GM12865 (cell line): ENCODE data around the gene CXCL16.

Source experiments
- DNase-seq: peaks from one replicate; pipeline ENCODE4 v3.0.0; 2010; ENCODE audit warnings: low read depth
- H3K4me3 ChIP-seq: 2 replicates; pipeline ENCODE4 v1.5.1; 2011; ENCODE audit warnings: mild to moderate bottlenecking, low read depth, low read length, control low read depth
- TF ChIP-seq, protein P1 (sequence below): IDR thresholded peaks from 2 replicates; pipeline ENCODE4 v1.5.1; 2011; ENCODE audit warnings: low read length, control low read depth, low read depth, inconsistent platforms; ENCODE audit not compliant: insufficient read depth; ENCODE audit errors: missing control alignments

The CXCL16 gene

DNA sequence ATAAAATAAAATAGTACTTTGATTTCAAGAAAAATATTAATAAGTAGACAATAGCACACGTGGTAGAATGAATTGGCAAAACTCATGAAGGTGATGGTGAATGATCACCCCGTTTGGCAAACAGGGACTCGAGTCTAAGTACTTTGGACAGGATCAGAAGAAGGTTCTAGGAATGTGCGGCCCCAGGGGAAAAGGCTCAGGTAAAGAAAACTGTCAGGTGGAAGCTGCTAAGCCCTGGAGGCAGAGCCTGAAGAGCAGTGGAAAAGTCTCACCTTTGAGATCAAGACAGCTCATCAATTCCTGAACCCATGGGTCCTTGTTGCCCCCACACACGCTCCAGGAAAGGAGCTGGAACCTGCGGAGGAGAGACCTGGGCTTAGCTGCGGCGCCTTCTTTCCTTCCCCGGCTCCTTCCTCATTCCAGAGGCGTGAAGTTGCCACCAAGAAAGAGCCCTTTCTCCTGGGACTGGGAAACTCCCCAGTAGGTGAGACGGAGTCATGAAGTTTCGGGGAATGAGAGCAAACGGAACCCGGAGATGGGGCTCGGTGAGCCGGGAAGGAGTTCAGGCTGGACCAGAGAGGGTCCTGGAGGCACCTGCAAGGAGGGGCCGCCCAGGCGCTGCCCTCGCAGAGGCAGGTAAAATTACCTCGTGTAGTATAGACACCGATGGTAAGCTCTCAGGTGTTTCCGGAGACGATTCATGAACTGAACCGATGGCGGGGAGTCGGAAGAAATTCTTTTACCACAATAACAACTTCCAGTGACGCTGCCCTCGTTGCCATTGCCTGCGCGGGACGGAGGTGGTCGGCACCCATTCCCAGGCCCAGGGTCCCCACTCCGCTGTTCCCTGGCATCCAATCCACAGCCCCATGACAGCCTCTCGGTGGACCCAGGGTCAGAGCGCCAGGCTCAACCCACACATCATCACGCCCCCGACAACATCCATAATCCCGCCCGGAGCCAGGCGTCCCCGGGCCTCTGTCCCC, 1.3 kb downstream of the CXCL16 start:
- no peak for DNase-seq
- H3K4me3 ChIP-seq, result peak overlapping the region; percentile 82
- TF ChIP-seq, protein P1, sequence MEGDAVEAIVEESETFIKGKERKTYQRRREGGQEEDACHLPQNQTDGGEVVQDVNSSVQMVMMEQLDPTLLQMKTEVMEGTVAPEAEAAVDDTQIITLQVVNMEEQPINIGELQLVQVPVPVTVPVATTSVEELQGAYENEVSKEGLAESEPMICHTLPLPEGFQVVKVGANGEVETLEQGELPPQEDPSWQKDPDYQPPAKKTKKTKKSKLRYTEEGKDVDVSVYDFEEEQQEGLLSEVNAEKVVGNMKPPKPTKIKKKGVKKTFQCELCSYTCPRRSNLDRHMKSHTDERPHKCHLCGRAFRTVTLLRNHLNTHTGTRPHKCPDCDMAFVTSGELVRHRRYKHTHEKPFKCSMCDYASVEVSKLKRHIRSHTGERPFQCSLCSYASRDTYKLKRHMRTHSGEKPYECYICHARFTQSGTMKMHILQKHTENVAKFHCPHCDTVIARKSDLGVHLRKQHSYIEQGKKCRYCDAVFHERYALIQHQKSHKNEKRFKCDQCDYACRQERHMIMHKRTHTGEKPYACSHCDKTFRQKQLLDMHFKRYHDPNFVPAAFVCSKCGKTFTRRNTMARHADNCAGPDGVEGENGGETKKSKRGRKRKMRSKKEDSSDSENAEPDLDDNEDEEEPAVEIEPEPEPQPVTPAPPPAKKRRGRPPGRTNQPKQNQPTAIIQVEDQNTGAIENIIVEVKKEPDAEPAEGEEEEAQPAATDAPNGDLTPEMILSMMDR, result no peak

- H3K4me3 ChIP-seq, result no peak overlapping the region
- TF ChIP-seq, protein P1, result no peak
- DNase-seq, result no peak
Observed at GRCh38 chr17:4735876-4736651, 3.7 kb downstream of the CXCL16 start.

- TF ChIP-seq, protein P1, result no peak
- no peak overlapping the region for H3K4me3 ChIP-seq
- DNase-seq, result no peak
Observed at GRCh38 chr17:4734857-4735475, 4.8 kb downstream of the CXCL16 start.

- H3K4me3 ChIP-seq, result no peak overlapping the region
- TF ChIP-seq, protein P1, result peak; percentile 53
- peak; percentile 82 for DNase-seq
Observed at GRCh38 chr17:4733073-4733531, 6.6 kb downstream of the CXCL16 start.

DNA sequence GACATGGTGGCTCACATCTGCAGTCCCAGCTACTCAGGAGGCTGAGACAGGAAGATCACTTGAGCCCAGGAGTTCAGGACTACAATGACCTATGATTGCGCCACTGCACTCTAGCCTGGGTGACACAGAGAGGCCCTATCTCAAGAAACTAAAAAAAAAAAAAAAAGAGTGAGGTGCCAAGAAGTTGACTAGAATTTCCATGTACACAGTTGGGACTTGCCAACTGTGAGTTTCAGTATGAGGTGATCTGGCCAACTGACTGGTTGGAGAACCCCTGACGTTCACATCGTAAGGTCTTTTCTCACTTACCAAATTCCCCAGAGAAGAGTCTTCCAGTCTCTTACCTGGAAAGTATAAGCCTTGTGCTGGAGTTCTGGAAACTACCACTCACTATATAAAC, 11.6 kb downstream of the CXCL16 start:
- no peak overlapping the region for H3K4me3 ChIP-seq
- TF ChIP-seq, protein P1, result no peak
- peak; percentile 66 for DNase-seq

DNA sequence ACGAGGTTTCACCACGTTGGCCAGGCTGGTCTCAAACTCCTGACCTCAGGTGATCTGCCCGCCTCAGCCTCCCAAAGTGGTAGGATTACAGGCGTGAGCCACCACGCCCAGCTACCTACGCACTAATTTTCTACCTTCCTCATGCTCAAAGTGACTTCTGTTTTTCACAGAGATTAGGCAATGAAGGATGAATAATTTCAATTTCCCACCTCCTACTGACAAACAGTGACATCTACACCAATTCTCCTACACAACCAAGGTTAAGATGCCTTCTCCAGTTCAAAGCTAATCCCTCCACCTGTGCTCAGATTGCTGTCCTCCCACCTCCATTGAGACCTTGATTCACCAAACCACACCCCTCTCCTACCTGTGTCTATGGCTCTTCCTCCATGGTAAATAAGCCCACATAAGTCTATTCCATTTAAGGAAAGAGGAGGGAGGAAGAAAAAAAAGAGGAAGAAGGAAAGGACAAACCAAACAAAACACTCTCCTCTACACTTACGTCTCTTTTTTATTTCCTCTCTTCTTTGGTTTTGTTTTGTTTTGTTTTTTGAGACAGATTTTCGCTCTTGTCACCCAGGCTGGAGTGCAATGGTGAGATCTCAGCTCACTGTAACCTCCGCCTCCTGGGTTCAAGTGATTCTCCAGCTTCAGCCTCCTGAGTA, 13.9 kb downstream of the CXCL16 start:
- H3K4me3 ChIP-seq, result no peak overlapping the region
- TF ChIP-seq, protein P1, result no peak
- no peak for DNase-seq
